NCI-H2107 (cell line): ENCODE results near the gene SSC5D.
A peak's percentile ranks its signal among the peaks of the same experiment; 100 is the strongest.

ENCODE experiments used
- DNase-seq: peaks from one replicate; lab custom pipeline; 2025; lab: John Stamatoyannopoulos, UW

SSC5D gene

DNA sequence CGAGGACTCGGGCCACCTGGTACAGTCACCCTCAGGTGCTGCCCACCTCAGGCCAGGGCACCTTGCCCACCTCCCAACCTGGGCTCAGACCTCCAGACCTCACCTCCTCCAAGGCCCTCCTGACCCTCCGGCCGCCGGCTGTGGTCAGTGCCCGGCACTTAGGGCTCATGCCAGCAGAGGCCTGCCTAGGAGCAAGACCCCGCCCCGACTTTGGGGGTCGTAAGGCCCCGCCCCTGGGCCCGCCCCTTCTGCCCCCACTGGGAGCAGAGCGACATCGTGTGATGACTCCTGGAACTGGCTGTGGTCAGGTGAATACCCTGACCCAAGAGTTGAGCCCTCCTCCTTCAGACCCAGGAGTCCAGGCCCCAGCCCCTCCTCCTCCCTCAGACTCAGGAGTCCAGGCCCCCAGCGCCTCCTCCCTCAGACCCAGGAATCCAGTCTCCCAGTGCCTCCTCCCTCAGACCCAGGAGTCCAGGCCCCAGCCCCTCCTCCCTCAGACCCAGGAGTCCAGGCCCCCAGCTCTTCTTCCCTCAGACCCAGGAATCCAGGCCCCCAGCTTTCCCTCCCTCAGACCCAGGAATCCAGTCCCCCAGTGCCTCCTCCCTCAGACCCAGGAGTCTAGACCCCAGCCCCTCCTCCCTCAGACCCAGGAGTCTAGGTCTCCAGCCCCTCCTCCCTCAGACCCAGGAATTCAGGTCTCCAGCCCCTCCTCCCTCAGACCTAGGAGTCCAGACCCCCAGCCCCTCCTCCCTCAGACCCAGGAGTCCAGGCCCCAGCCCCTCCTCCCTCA, 48.9 kb downstream of the SSC5D start, which contains the start of gene SBK2:
Gene SBK2, minus strand, starts transcription at position 183 of the 790 bp plus-strand sequence. CDS start 839 bp downstream, outside the sequence.
- no peak for DNase-seq

DNA sequence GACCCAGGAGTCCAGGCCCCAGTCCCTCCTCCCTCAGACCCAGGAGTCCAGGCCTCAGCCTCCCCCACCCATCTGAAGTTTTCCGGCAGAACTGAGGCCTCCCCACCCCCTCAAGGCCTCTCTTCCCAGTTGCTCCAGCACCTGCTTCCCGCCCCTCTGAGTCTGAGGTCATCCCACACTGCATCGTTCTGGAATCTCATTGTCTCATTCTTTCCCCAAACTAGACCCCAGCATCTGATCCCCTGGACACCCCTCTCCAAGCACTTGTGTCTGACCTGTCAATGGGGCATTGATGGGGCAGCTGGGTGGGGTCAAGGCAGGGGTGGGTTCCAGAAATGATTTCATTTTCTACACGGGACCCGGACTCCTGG, 49.5 kb downstream of the SSC5D start:
- no peak for DNase-seq

DNA sequence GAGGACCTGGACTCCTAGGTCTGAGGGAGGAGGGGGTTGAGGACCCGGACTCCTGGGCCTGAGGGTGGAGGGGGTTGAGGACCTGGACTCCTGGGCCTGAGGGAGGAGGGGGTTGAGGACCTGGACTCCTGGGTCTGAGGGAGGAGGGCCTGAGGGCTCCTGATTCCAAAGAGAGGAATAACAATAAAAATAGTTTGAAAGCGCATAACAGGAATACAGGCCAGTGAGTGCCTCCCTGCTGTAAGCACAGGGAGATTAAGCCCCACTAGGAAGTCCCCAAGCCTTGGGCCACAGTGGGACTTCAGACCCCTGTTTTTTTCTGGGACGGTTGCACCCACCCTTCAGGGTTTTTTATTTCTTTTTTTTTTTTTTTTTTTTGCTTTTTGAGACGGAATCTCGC, 49.9 kb downstream of the SSC5D start:
- no peak for DNase-seq

DNA sequence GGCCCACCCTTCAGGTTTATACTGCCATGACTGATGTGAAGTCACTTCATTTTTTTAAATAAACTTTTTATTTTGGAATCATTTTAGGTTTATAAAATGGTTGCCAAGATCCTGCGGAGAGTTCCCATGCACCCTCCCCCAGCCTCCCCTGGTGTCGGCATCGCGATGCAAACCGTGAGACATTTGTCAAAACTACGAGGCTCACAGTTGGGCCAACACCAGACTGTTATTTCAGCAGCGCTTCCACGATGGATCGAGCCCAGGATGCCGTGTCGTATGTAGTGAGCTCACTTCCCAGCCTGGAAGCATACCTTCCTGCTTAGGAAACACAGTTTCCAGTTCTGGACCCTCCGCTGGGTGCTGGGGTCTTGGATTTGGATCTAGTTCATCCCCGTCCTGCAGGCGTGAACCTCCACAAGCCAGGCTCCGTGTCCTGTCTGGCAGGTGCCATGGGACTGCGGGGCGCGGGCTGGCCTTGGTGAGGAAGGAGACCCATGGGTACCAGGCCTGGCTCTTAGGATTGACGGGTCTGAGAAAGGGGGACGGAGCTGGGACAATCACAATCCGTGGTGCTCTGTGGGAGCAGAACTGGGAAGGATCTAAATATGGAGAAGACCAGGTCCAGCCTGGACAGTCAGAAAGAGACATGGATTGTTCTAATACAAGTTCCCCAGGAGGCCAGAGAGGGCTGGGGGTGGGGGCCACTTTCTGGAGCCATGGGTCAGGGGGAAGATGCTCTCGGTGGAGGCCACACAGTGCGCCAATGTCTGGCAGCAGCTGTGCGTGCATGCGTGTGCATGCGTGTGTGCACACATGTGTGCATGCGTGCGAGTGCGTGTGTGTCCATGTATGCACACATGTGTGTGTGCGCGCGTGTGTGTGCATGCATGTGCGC, 51.1 kb downstream of the SSC5D start:
- no peak for DNase-seq

DNA sequence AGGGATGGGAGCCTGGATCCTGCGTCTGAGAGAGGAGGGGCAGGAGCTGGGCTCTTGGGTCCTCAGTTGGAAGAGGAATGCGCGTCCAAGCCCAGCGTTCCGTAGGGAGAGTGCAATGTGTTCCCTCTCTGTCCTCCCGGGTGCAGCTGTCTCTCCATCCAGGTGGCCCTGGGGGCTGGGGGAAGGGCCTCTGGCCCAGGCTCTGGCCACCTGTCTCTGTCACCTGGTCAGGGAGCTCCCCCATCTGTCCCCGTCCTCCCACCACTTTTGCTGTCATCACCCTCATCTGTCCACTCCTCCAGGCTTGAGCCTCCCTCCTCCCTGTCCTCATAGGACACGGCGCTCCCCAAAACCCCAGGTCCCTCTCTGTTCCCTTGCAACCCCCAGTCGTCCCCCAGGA, 52.4 kb downstream of the SSC5D start:
- no peak for DNase-seq

DNA sequence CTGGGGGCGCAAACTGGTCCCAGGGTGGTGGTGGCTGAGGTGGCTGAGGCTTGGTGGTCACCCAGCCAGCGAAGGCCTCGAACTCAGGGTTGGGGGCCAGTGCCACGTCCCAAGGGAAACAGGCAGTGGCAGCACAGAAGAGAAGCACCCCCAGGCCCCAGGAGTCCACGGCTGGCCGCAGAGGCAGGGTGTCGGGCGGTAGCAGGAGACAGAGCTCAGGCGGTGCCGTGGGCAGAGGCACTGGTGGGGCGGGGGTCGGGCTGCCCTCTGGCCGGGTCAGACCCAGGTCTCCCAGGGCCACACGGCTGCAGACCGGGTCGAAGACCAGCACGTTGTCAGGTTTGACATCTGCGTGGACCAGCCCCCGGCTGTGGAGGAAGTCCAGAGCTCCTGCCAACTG, 52.9 kb downstream of the SSC5D start:
- DNase-seq, result no peak

DNA sequence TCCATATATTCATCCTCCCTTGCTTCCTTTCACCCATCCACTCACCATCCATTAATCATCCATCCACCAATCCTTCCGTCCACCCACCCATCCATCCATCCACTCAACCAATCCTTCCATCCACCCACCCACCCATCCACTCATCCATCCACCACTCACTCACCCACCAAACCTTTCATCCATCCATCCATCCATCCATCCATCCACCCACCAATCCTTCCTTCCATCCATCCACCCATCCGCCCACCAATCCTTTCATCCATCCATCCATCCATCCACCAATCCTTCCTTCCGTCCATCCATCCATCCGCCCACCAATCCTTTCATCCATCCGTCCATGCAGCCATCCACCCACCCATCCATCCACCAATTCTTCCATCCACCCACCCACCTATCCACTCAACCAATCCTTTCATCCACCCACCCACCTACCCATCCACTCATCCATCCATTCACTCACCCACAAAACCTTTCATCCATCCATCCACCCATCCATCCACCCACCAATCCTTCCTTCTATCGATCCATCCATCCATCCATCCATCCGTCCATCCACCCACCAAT, 54.1 kb downstream of the SSC5D start:
- no peak for DNase-seq

DNA sequence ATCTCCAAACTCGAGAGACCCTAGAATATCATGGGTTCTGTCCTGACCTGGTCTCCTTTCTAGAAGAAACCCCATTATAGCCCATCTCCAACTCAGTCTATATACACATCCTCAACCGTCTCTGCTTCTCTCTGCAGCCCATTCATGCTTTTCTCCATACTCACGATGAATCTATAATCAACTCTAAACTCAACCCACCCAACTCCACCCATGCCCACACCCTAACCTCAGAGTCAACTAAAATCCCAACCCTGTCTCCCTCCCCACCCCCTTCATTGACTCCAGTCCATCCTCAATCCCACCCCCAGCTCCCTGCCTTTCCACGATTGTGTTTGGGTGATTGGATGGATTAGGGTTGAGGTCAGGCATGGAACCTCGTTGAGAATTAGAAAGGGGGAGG, 55.3 kb downstream of the SSC5D start:
- no peak for DNase-seq

DNA sequence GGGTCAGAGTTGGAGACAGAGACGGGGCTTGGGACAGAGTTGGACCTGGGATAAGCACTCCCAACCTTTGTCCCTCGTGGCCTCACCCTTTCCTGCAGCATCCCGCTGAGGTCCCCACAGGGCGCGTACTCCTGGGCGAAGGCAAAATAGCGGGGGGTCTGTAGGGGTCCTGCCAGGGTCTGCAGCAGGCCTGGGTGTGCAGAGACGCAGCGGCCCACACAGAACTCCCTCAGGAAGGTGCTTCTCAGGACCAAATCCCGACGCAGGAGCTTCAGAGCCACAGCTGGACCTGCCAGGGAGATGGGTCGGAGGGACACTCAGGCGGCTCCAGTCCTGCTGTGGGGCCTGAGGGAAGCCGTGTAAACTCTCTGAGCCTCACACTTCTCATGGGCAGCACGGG, 55.8 kb downstream of the SSC5D start:
- DNase-seq, result no peak

DNA sequence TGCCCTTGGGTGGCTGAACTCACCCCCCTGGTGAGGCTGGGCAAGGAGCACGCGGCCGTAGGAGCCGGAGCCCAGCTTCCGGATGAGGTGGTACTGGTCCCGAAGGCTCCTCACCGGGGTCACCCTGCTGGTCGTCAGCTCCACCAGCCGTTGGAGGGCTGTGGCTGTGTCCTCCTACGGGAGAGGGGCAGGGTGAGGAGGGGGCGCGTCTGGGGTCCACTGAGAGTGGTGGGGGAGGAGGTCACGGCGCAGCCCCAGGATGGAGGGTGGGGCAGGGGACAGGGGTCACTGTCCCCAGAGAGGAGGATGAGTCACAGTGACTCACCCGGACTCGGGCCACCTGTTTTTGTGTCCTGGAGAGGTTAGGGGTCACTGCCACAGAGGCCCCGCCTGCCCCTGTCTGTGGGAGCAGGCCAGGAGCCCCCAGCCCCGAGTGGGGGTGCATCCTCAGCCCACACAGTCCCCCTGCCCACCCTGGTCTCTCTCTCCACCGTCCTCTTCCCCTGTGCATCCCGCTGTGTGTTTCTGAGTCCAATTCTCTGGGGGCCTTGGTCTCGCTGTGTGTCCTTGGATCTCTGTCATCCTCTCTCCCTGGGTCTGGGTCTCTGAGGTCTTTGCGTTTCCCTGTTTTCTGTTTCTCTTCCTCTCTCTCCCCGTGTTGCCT, 56.7 kb downstream of the SSC5D start:
- no peak for DNase-seq

DNA sequence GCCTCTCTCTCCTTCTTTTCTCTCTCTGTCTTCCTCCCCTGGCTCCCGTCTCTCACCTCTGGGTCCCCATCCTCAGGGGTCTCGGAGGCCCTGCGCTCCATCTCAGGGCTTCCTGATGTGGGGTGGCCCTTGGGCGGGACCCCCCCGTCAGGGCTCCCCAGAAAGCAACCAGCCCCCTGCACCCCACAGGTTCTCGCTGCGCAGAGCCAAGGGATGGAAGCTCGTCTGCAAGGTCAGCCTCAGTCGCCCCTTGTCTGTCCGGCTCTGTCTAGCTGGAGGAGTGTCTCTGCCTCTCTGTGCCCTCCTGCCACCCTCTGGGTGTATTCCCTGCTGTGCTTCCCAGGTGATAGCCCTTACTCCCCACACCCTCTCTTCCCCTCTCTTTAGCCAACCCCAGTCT, 57.2 kb downstream of the SSC5D start, which contains the start of gene SBK3:
Gene SBK3, minus strand, starts transcription at position 101 of the 400 bp plus-strand sequence. Its CDS starts 0 bp downstream, at position 101.
- DNase-seq, result no peak

DNA sequence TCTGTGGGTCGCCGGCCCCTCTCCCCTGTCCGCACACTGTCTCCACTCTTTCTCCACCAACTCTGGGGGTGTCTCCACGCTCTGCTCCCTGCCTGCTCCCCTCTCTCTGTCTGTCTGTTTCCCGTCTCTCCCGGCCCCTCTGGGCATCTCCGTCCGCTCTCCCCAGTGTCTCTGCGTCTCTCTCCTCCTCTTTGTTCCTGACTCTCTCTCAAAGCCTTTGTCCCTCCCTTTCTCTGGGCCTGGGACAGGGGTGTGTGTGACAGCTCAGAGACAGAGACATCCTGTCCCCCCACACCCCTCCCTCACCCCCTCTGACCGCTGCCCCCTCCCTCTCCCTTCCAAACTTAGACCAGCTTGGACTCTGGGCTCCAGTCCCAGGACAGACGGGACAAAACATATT, 57.8 kb downstream of the SSC5D start:
- no peak for DNase-seq

DNA sequence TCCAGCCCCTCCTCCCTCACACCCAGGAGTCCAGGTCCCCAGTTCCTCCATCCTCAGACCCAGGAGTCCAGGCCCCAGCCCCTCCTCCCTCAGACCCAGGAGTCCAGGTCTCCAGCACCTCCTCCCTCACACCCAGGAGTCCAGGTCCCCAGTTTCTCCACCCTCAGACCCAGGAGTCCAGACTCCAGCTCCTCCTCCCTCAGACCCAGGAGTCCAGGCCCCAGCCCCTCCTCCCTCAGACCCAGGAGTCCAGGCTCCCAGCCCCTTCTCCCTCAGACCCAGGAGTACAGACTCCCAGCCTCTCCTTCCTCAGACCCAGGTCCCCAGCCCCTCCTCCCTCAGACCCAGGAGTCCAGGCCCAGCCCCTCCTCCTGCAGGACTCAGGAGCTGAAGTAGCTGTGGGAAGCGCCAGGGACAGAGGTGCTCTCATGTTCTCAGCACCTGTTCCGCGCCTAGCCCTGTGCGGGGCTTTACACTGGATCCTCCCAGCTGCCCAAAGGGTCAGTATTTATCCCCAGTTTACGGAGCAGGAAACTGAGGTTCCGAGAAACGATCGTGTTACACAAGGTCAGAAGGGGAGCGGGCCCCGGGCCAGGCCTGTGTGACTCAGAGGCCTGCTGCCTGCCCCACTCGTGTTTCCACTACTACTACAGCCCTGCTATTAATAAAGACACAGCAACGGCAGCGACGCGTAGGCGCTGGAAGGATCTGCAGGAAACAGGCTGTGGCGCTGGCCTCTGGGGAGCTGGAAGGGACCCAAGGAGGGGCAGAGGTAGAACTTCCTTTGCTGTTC, 58.8 kb downstream of the SSC5D start:
- DNase-seq, result no peak

DNA sequence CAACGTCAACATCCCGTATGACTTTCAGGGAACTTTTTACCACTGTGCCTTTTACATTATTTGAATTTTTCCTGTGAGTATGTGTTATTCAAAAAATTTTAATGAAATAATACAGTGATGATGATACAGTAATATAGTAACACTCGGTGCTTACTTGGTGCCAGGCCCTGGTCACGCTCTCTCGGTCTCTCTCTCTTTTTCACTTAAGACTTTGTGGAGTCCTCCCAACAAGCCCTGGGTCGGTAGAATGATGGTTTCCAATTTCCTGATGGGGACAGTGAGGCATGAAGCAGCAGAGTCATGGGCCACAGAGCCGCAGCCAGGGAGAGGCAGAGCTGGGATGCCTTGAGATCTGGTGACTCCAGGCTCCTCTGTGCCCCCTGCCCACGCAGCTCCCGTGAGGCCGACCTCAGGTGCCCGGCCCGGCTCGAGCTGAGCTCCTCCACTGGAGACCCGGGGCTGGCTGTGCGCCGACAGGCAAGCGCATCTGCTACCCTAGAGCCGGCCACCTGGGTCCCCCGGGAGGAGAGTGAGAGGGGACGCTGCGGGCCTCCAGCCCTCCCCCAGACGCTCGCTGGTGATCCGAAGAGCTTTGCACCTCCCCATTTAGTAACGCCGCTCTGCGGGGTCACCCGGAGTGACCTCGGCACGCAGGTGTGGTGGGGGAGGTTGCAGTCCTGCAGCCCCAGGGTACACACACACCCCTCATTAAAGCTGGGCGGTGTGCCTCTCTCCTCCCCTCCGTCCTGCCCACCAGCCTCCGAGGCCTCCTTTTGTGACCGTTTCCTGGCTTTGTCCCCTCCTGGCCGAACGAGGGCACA, 61.5 kb downstream of the SSC5D start:
- peak; percentile 34 for DNase-seq

DNA sequence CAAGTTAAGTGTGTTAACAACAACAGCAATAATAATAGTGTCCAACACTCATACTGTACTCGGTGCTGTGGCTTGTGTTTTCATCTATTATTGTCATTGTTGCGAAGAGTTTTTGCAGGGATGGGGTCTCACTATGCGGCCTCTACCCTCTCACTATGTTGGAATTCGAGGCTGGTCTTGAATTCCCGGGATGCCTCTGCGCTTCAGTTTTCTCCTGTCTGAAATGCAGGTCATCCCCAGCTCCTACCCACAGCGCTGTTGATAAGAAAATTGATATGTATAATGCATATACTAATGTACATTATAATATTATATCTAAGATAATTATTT, 62.0 kb downstream of the SSC5D start:
- no peak for DNase-seq

DNA sequence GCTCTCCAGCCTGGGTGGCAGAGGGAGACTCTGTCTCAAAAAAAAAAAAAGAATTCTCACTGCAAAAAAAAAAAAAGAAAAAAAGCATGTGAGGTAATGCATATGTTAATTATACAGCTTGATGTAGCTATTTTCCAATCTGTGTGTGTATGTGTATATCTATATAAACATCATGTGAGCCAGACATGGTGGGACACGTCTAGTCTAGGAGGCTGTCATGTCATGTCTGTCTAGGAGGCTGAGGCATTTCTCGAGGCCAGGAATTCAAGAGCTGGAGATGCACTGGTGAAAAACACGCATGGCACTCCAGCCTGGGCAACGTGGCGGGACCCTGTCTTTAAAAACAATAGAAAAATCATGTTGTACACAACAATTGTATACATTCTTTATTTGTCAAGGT, 64.0 kb downstream of the SSC5D start:
- no peak for DNase-seq

DNA sequence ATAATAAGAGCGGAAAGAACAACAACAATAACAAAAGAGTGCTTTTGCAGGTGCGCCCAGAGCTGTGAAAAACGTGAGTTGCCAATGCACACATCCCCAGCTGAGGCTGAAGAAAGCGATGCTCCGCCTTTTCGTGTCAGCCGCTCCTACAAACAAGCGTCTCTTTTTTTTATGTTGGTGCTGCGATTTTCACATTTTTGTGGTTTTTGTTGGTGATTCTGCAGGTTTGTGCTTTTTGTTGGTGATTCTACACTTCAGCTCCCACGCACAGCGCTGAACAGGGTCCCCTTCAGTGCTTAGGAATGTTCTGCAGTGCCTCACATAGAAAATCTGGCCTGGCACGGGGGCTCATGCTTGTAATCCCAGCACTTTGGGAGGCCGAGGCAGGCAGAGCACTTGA, 64.4 kb downstream of the SSC5D start:
- DNase-seq, result no peak

DNA sequence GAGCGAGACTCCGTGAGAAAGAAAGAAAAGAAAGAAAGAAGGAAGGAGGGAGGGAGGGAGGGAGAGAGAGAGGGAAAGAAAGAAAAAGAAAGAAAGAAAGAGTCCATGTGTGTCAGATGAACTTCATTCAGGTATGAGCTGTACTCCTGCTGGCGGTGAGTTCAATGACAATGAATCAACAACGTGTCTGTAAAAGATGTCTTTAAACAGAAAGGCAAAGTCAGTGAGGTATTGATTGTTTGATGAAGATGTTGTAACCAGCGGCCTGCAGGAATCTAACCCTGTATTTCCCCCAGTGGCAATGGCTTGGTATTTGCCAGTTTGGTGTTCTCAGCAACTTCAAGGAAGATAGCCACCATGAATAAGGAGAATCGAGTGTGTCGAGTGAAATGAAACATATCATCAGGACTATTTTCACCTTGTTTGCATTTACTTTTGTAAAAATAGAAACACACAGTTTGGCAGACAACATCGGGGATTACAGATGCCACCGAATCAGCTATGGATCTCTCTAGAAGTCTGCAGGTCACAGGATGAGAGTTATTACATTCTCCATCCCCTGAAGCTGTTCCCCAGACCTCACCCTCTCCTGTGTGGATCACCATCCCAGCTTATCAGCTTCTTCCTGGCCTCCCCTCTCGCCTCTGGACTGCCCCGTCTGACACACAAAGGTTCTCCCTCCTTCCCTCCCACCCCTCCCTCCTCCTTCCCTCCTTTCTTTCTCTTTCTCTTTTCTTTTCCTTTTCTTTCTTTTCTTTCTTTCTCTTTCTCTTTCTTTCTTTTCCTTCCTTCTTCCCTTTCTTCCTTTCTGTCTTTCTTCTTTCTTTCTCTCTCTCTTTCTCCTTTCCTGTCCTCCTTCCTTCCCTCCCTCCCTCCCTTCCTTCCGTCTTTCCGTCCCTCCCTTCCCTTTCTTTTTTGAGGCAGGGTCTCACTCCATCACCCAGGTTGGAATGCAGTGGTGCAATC, 65.3 kb downstream of the SSC5D start:
- DNase-seq, result no peak

DNA sequence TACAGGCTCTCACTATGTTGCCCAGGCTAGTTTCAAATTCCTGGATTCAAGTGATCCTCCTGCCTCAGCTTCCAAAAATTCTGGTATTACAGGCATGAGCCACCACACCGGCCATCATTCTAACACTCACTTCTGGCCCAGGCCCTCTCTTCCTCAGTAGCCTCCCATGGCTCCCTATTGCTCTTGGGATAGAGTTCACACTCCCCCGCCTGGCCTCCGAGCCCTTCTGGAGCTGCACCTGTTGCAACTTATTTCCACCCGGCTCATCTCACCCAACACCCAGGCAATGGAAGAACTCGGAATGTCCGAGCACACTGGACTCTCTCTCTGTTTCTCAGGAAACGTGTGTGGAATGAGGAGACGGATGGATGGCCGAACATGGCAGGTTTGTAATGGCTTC, 66.1 kb downstream of the SSC5D start:
- no peak for DNase-seq
